Ectodermal cell (in vitro differentiated cells): Measurements from ENCODE around the gene SLC41A2.

Experiments used
- H3K27ac ChIP-seq: 2 replicates; pipeline ENCODE4 v1.7.0; 2013; ENCODE audit warnings: mild to moderate bottlenecking, low read depth, low read length; ENCODE audit not compliant: insufficient read depth, poor library complexity, severe bottlenecking
- H3K27me3 ChIP-seq: 2 replicates; pipeline ENCODE4 v1.7.0; 2013; ENCODE audit warnings: mild to moderate bottlenecking, low read length; ENCODE audit not compliant: insufficient read depth, control insufficient read depth, poor library complexity, severe bottlenecking
- H3K36me3 ChIP-seq: one replicate; pipeline ENCODE4 v1.7.0; 2013; ENCODE audit warnings: low read length; ENCODE audit not compliant: control insufficient read depth, insufficient read depth
- H3K4me1 ChIP-seq: one replicate; pipeline ENCODE4 v1.7.0; 2013; ENCODE audit warnings: low read length; ENCODE audit not compliant: control insufficient read depth, insufficient read depth
- H3K4me3 ChIP-seq: 2 replicates; pipeline ENCODE4 v1.7.0; 2013; ENCODE audit warnings: low read depth, low read length, control low read depth; ENCODE audit not compliant: insufficient read depth
- H3K9me3 ChIP-seq: 2 replicates; pipeline ENCODE4 v1.7.0; 2013; ENCODE audit warnings: mild to moderate bottlenecking, low read length, moderate library complexity; ENCODE audit not compliant: control insufficient read depth
- WGBS, 2 experiments: methylation state at CpG; one replicate each; pipeline ENCODE4 v1.1.7; 2013; ENCODE audit warnings: missing lambda C conversion rate in 2 of 2; 5-methylcytosine and 5-hydroxymethylcytosine counted together

SLC41A2 gene

GRCh38 chr12:104930388-104931326 is 27.4 kb downstream of the SLC41A2 start:
- Histone ChIP-seq H3K27ac (no peak overlapping the region), H3K4me1 (no peaks in the 10 kb centered on the region), H3K36me3 (no peaks in the 10 kb centered on the region), H3K9me3 (no peaks in the 10 kb centered on the region), H3K27me3 (no peaks in the 10 kb centered on the region), H3K4me3 (no peak overlapping the region)
- WGBS, 2 experiments = 95 to 96% methylated on average over 4 of the region's 4 CpGs

GRCh38 chr12:104929977-104930376 is 28.1 kb downstream of the SLC41A2 start:
- Histone ChIP-seq H3K27ac (no peak overlapping the region), H3K4me3 (no peak overlapping the region), H3K36me3 (no peaks in the 10 kb centered on the region), H3K9me3 (no peaks in the 10 kb centered on the region), H3K4me1 (no peaks in the 10 kb centered on the region), H3K27me3 (no peaks in the 10 kb centered on the region)
- WGBS, 2 experiments = 47 to 88% methylated on average over 1 to 2 of the region's 2 CpGs

GRCh38 chr12:104929368-104929767 is 28.7 kb downstream of the SLC41A2 start:
- no peaks in the 10 kb centered on the region for H3K4me1 ChIP-seq
- WGBS, 2 experiments = 91 to 94% methylated on average over 2 of the region's 2 CpGs
- no peak overlapping the region for H3K27ac ChIP-seq
- H3K27me3 ChIP-seq = no peaks in the 10 kb centered on the region
- no peaks in the 10 kb centered on the region for H3K36me3 ChIP-seq
- H3K4me3 ChIP-seq = no peak overlapping the region
- H3K9me3 ChIP-seq = no peaks in the 10 kb centered on the region

- H3K9me3 ChIP-seq = no peaks in the 10 kb centered on the region
- WGBS, 2 experiments = 92 to 93% methylated on average over 7 of the region's 7 CpGs
- H3K36me3 ChIP-seq = no peaks in the 10 kb centered on the region
- H3K4me3 ChIP-seq = no peak overlapping the region
- no peaks in the 10 kb centered on the region for H3K4me1 ChIP-seq
- H3K27ac ChIP-seq = no peak overlapping the region
- H3K27me3 ChIP-seq = no peaks in the 10 kb centered on the region
Measured at GRCh38 chr12:104928036-104928745, 29.9 kb downstream of the SLC41A2 start.

- H3K4me3 ChIP-seq = no peak overlapping the region
- 90 to 99% methylated on average over 3 to 5 of the region's 7 CpGs for WGBS, 2 experiments
- H3K4me1 ChIP-seq = no peaks in the 10 kb centered on the region
- H3K27ac ChIP-seq = no peak overlapping the region
- no peaks in the 10 kb centered on the region for H3K9me3 ChIP-seq
- no peaks in the 10 kb centered on the region for H3K36me3 ChIP-seq
- H3K27me3 ChIP-seq = no peaks in the 10 kb centered on the region
Measured at GRCh38 chr12:104925501-104925900, 32.6 kb downstream of the SLC41A2 start.

GRCh38 chr12:104921340-104921739 is 36.8 kb downstream of the SLC41A2 start:
- no peak overlapping the region for H3K27ac ChIP-seq
- H3K36me3 ChIP-seq = no peaks in the 10 kb centered on the region
- H3K4me3 ChIP-seq = no peak overlapping the region
- H3K4me1 ChIP-seq = no peaks in the 10 kb centered on the region
- no peaks in the 10 kb centered on the region for H3K9me3 ChIP-seq
- H3K27me3 ChIP-seq = no peaks in the 10 kb centered on the region

- no peak overlapping the region for H3K27ac ChIP-seq
- 96 to 100% methylated on average over 4 of the region's 4 CpGs for WGBS, 2 experiments
- no peaks in the 10 kb centered on the region for H3K9me3 ChIP-seq
- no peak overlapping the region for H3K4me3 ChIP-seq
- H3K4me1 ChIP-seq = no peaks in the 10 kb centered on the region
- H3K36me3 ChIP-seq = no peaks in the 10 kb centered on the region
- H3K27me3 ChIP-seq = no peaks in the 10 kb centered on the region
Measured at GRCh38 chr12:104911942-104912341, 46.1 kb downstream of the SLC41A2 start.

GRCh38 chr12:104910196-104910840 is 47.8 kb downstream of the SLC41A2 start:
- H3K4me3 ChIP-seq = no peak overlapping the region

GRCh38 chr12:104909761-104910160 is 48.3 kb downstream of the SLC41A2 start:
- WGBS, 2 experiments = 91 to 100% methylated on average over 2 of the region's 2 CpGs
- no peak overlapping the region for H3K4me3 ChIP-seq
- H3K27me3 ChIP-seq = no peaks in the 10 kb centered on the region
- no peaks in the 10 kb centered on the region for H3K36me3 ChIP-seq
- no peaks in the 10 kb centered on the region for H3K4me1 ChIP-seq
- H3K9me3 ChIP-seq = no peaks in the 10 kb centered on the region
- H3K27ac ChIP-seq = no peak overlapping the region

More at GRCh38 chr12:104910196-104910840, 47.8 kb downstream of the SLC41A2 start:
- Histone ChIP-seq H3K36me3 (no peaks in the 10 kb centered on the region), H3K9me3 (no peaks in the 10 kb centered on the region), H3K27me3 (no peaks in the 10 kb centered on the region), H3K4me1 (no peaks in the 10 kb centered on the region), H3K27ac (no peak overlapping the region)
- 81 to 97% methylated on average over 1 of the region's 1 CpG for WGBS, 2 experiments
